Measurements from ENCODE around the gene FCER1A.
"Not testable (repeated sequence)": the region's sequence is repeated elsewhere in the genome, so short reads cannot be mapped to it uniquely, and the experiment has no call there.

FCER1A gene

DNA sequence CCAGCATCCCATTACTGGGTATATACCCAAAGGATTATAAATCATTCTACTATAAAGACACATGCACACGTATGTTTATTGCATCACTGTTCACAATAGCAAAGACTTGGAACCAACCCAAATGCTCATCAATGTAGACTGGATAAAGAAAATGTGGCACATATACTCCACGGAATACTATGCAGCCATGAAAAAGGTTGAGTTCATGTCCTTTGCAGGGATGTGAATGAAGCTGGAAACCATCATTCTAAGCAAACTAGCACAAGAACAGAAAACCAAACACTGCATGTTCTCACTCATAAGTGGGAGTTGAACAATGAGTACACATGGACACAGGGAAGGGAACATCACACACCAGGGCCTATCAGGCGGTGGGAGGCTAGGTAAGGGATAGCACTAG is 47.2 kb downstream of the FCER1A start:
- DNase-seq (ENCODE audit: low read depth in 3 of 3, low spot score in 1 of 3): not testable (repeated sequence)

DNA sequence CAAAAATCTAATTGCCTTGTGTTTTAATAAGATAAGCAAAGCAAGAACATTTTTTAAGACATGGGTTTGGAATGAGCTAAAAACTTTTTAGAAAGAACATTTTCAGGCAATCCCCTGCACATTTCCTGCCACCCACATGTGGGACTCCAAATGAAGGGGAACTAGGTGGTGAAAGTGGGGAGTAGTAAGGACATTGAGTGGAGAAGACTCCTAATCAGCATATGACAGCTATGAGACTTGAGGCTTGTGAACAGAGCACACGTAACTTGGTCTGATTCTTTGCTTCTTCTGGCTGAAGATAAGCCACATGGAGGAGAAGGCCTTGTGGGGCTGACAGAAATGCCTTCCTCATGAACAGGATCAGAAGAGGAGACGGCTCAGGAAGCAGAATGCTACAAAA is 50.3 kb downstream of the FCER1A start:
- DNase-seq (ENCODE audit: low read depth in 3 of 3, low spot score in 1 of 3): no peak

Measured in stimulated activated CD4-positive, alpha-beta T cell treated with anti-CD3 and anti-CD28 coated beads, TNF-alpha, amount 100 ng/mL, for 1 hour (primary cell).